Upper lobe of right lung (tissue), 1 donor: ENCODE results near the gene MRPS27. TPM values are rescaled to one million over a fixed set of nuclear protein-coding genes. Genes with fewer than 3 reads are reported as not detected.

Experiments used
- ATAC-seq: fragments of 200-7000 bp; cut with Tn5 transposase; one replicate; pipeline ENCODE4 v1.9.1; 2020; ENCODE audit warnings: mild to moderate bottlenecking, moderate library complexity
- DNase-seq: peaks from one replicate; pipeline ENCODE4 v3.0.0-alpha.2; 2020
- H3K27ac ChIP-seq: fragments of 200-600 bp; one replicate; pipeline ENCODE4 v1.8.0; 2022
- H3K27me3 ChIP-seq: fragments of 200-600 bp; one replicate; pipeline ENCODE4 v1.8.0; 2022; ENCODE audit warnings: mild to moderate bottlenecking
- H3K36me3 ChIP-seq: fragments of 200-600 bp; one replicate; pipeline ENCODE4 v1.8.0; 2022
- H3K4me1 ChIP-seq: fragments of 200-600 bp; one replicate; pipeline ENCODE4 v1.8.0; 2022
- H3K4me3 ChIP-seq: fragments of 200-600 bp; one replicate; pipeline ENCODE4 v1.8.0; 2022; ENCODE audit warnings: mild to moderate bottlenecking
- H3K9me3 ChIP-seq: fragments of 200-600 bp; one replicate; pipeline ENCODE4 v1.8.0; 2022
- CTCF ChIP-seq: fragments of 200-600 bp; IDR thresholded peaks from one replicate; pipeline ENCODE4 v1.8.0; 2022; ENCODE audit warnings: antibody characterized with exemption
- intact Hi-C: fragments of 100-400 bp; cut with DNase I; formaldehyde crosslinking; loops from one replicate; pipeline ENCODE4 v1.11.0; 2022
- total RNA-seq: library from RNA; stranded (reverse); fragmentation: NEBNext Ultra II Directional; extraction: Animal tissue kit (Norgen Biotek cat#: 25700); gene quantifications from one replicate; pipeline ENCODE4 v1.2.1, GENCODE V29; 2021
- donor health status: DM: no; HTN: yes; CAD: no; lungs with severe emphysema.

The MRPS27 gene
- total RNA-seq, 1 donor from 2014 or later, result 34.2 TPM

GRCh38 chr5:72189146-72189545 lies 130.9 kb downstream of the MRPS27 start:
- H3K27ac ChIP-seq, result no peak overlapping the region
- ATAC-seq (no peak), DNase-seq (no peak)

GRCh38 chr5:72188166-72188565 lies 131.9 kb downstream of the MRPS27 start:
- Histone ChIP-seq H3K9me3 (no peaks in the 10 kb centered on the region), H3K36me3 (no peaks in the 10 kb centered on the region)

More at GRCh38 chr5:72189146-72189545, 130.9 kb downstream of the MRPS27 start:
- no peaks in the 10 kb centered on the region for H3K9me3 ChIP-seq
- no peak overlapping the region for H3K4me3 ChIP-seq
- no peaks in the 10 kb centered on the region for H3K4me1 ChIP-seq
- intact Hi-C loops, result no loop called here
- H3K36me3 ChIP-seq, result no peaks in the 10 kb centered on the region
- TF ChIP-seq CTCF, result no peak
- no peaks in the 10 kb centered on the region for H3K27me3 ChIP-seq

GRCh38 chr5:72187388-72188075 lies 132.5 kb downstream of the MRPS27 start:
- DNase-seq (no peak), ATAC-seq (no peak)
- Histone ChIP-seq H3K9me3 (no peaks in the 10 kb centered on the region), H3K36me3 (no peaks in the 10 kb centered on the region), H3K27me3 (no peaks in the 10 kb centered on the region), H3K27ac (no peak overlapping the region), H3K4me1 (no peaks in the 10 kb centered on the region), H3K4me3 (no peak overlapping the region)
- intact Hi-C loops, result no loop called here
- no peak for TF ChIP-seq CTCF

More at GRCh38 chr5:72188166-72188565, 131.9 kb downstream of the MRPS27 start:
- Histone ChIP-seq H3K27ac (no peak overlapping the region), H3K27me3 (no peaks in the 10 kb centered on the region), H3K4me1 (no peaks in the 10 kb centered on the region), H3K4me3 (no peak overlapping the region)
- intact Hi-C loops, result no loop called here
- ATAC-seq (no peak), DNase-seq (no peak)
- TF ChIP-seq CTCF, result no peak

GRCh38 chr5:72185496-72186329 lies 134.3 kb downstream of the MRPS27 start:
- intact Hi-C loops, result no loop called here
- Histone ChIP-seq H3K4me3 (no peak overlapping the region), H3K4me1 (no peaks in the 10 kb centered on the region), H3K27me3 (no peaks in the 10 kb centered on the region), H3K27ac (no peak overlapping the region), H3K9me3 (no peaks in the 10 kb centered on the region), H3K36me3 (no peaks in the 10 kb centered on the region)
- no peak for TF ChIP-seq CTCF
- ATAC-seq (no peak), DNase-seq (no peak)

- no peak for TF ChIP-seq CTCF
- intact Hi-C loops, result no loop called here
- DNase-seq (no peak), ATAC-seq (no peak)
- Histone ChIP-seq H3K27me3 (no peaks in the 10 kb centered on the region), H3K36me3 (no peaks in the 10 kb centered on the region), H3K4me3 (no peak overlapping the region), H3K27ac (no peak overlapping the region), H3K4me1 (no peaks in the 10 kb centered on the region), H3K9me3 (no peaks in the 10 kb centered on the region)
Observed at GRCh38 chr5:72184408-72184807, 135.6 kb downstream of the MRPS27 start.
